Hematopoietic multipotent progenitor cell treated with erythropoietin and hydrocortisone succinate and interleukin-3 and kit ligand, for 15 days (in vitro differentiated cells): ENCODE results near the gene ERGIC1.
A peak's percentile ranks its signal among the peaks of the same experiment; 100 is the strongest.
"Not testable (repeated sequence)": the region's sequence is repeated elsewhere in the genome, so short reads cannot be mapped to it uniquely, and the experiment has no call there.

Experiments used
- DNase-seq: peaks from one replicate; pipeline ENCODE4 v3.0.0-alpha.2; 2015; ENCODE audit warnings: low spot score

ERGIC1 gene

DNA sequence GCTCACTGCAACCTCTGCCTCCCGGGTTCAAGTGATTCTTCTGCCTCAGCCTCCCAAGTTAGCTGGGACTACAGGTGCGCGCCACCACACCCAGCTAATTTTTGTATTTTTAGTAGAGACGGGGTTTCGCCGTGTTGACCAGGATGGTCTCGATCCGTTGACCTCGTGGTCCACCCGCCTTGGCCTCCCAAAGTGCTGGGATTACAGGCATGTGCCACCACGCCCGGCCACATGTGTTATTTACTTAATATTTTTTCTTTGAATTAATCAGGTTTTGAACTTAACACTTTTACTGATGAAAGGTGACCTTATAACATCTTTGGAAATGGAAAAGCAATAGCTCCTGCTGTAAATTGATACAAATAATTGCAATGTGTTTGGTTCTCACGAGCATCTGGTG is 13.5 kb downstream of the ERGIC1 start:
- not testable (repeated sequence) for DNase-seq

DNA sequence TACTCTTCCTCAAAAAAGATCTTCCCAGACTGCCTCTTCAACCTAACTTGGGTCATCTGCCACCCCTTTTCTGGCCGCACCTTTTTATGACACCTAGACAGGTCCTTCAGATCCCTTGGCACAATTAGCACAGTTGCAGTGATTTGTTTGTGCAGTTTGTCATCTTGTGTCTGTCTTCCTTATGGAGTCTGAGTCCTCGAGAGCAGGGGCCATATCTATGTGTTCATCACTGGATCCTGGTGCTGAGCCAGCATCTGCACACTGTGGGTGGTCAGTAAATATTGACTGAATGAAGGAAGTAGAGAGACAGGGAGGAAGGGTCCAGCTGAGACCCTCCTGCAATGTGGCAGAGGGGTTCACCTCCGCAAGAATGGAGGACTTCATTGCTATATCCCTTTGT is 14.4 kb downstream of the ERGIC1 start:
- DNase-seq: no peak

DNA sequence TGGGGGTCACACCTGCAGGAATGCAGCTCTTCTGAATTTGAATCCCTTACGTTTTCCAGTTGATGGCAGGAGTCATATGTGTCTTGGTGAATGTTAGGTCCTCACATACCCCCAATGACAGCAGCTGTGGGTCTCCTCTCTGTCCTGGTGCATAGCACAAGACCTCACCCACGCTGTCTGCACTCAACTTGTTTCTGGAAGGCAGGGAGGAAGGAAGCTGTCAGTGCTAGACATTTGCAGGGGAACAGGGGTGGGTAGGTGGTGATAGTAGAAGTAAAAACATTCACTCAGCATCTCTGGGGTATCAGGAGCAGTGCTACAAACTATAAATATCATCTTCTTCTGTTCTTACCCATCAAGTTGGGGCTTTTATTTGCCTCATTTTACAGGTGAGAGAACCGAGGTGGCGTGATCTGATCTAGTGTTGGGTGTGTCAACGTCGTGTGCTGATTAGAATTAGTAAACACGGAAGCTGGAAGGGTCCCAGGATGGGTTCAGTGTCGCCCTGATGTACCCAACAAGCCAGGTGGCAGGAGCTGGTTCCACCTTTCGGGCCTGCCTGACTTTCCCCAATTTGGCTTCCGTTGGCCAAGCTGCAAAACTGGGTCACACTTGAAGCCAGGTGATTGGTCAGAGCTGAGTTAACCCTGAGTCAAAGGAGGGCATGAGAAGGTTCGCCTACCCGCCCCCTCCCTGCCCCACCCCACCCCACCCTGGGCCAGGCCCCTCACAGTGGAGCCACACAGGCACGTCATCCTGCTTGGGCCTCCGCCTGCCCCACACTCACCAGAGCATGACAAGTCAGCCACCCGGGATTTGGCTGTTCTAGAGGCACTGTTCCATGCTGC is 15.8 kb downstream of the ERGIC1 start:
- DNase-seq: peak; percentile 52

DNA sequence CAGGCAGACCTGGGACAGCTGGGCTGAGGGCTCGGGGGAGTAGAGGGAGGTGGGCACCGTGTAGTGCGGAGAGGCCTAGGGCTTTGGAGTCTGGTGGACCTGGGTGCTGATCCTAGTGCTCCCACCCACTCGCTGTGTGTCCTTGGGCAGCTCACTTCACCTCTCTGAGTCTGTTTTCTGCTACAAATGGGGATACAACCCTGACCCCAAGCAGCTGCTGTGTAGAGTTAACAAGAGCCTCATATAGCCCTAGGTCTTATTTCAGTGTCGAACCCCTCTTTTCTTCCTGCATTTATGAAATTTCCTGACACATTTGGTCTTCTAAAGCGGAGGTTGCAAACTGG is 16.4 kb downstream of the ERGIC1 start:
- DNase-seq: no peak

DNA sequence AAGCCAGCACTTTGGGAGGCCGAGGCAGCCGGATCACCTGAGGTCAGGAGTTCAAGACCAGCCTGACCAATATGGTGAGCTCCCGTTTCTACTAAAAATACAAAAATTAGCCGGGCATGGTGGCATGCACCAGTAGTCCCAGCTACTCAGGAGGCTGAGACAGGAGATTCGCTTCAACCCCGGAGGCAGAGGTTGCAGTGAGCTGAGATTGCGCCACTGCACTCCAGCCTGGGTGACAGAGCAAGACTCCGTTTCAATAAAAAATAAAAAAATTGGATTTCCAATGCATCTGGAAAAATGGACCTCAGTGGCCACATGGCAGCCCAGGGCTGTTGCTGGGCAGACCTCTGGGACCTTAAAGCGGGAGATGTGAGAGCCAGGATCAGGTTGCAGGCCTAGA is 17.2 kb downstream of the ERGIC1 start:
- not testable (repeated sequence) for DNase-seq

DNA sequence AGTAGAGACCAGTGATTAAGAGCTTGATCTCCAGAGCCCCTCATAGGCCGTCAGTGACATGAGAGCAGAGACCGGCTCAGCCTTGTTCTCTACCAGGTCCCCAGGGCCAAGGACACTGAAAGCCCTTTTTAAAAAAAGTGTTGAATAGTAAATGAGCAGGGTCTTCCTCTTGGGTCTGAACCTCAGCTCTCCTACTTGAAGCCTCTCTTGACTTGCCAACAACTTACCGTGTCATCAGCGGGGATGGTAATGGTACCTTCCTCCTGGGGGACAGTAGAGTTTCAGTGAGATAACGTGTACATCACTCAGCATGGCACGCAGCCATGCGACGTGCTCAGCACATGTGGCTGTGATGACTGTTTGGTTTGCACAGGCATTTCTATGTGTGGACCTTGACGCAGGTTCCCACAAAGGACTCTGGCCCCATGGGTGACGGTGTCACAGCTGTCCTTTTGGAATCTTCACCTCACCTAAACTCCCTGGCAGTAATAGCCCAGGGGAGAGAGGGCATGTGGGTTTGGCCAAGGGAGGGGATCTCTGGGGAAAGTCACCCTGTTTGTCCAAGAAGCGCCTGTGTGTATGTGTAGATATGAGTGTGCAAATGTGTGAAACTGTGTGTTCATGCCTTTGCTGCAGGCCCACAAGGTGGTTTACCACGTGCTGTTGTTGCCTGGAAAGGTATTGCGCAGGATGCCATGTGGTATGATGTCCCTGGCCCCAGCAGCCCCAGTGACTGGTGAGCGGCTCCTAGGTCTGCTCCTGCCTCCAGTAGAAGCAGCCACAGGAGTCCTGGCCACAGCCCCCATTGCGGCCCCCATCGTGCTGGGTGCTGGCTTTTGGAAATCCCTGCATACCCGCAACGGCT is 18.7 kb downstream of the ERGIC1 start:
- DNase-seq: peak; percentile 42

DNA sequence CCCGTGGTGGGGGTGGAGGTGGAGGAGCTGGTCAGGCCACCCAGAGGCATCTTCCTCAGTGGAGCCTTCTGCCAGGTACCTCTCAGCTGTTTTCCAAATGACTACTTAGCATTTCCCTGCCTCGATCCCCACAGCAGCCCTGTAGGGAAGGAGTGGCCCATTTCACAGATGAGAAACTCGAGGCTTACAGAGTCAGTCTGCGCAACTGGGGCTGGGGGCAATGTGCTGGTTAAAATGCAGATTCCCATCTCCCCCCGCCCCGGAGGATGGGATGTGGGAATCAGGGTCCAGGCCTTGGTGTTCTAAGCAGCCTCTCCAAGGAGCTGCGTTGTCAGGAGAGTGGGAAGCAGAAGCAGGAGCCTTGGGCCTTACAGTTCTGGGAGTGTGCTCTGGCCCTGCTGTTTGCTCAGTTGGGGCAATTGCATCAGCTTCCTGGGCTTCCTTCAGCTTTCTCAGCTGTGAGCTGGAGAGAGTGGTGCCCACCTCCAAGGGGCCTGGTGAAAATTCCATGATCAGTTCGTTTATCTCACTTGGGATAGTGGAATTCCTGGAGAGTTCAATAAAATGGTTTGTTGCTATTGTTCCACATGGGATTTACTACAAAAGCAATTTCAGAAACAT is 19.4 kb downstream of the ERGIC1 start:
- no peak for DNase-seq

DNA sequence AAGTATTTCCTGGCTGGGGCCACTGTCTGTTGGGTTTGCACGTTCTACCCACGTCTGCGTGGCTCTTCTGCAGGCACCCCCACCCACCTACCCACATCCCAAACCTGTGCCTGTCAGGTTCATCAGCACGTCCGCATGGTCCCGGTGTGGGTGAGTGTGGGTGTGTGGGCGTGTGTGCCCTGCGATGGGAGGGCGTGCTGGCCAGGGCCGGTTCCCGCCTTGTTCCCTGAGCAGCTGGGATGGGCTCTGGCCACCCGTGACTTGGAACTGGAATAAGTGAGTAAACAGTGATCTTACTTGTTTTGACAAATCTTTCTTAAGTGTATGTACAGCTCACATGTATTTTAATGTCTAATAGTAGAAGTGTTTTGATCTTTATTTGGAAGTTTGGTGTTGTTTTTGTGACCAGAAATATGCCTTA is 20.4 kb downstream of the ERGIC1 start:
- DNase-seq: no peak

DNA sequence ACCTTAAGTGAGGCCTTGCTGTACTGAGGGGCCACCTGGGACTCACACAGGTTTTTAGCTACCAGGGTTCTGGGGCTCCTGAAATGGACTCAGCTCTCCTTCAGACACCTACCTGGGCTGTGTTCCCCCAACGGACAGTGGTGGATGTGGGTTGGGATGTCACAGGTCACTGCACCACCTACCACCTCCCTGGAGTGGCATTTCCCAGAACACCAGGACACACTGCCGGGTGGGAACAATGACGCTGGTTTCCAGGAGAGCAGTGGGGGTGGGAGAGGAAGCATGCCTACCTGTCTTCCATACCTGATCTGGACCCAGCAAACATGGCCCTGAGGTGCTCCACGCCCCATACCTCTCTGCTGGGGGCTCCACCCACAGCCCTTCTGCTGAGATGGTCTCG is 20.9 kb downstream of the ERGIC1 start:
- DNase-seq: no peak

DNA sequence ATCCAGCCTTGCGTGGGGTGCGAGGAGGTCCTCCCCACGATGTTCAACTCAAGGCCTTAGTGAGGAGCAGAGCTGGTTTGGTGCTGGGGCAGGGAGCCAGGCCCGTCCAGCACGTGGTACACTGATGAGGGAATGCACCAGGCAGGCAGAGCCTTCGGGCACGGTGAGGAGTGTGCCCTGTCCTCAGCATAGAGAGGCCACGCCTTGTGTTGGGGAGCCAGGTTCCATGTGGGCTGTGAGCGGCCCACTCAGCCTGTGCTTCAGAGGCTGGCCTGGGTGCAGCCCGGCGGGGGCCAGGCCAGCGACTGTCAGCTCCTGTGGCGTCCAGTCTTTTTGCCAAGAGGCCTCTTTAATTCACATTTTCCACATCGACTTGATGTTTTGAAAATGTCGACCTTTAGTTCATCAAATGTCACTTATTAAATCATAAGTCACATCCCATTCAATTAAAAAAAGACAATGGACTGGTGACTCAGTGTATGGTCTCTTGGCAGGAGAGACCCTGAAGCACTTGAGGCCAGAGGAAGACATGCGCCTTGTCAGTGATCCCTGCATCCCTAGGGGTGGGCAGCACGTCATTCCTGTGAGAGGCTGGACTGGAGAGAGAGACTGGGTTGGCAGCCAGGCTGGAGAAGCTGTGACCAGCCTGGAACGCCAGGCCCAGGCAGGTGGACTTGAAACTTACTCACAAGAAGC is 21.7 kb downstream of the ERGIC1 start:
- DNase-seq: no peak

DNA sequence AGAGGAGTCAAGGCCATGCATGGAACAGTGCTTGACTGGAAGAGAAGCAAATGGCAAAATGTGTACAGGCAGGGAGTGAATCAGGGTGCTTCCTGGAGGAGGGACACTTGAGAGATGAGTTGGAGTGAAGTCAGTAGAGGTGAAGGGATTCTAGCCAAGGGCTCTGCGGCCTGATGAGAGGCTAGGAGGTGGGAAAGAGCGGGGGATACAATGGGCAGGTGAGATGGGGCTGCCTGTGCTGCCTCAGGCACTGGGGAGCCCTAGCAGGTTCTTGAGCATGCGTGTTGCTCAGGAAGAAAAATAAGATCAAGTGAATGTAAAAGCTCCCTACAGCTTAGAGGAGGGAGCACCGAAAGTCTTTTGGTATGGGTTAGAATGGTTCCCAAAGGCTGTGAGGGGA is 22.3 kb downstream of the ERGIC1 start:
- DNase-seq: no peak

DNA sequence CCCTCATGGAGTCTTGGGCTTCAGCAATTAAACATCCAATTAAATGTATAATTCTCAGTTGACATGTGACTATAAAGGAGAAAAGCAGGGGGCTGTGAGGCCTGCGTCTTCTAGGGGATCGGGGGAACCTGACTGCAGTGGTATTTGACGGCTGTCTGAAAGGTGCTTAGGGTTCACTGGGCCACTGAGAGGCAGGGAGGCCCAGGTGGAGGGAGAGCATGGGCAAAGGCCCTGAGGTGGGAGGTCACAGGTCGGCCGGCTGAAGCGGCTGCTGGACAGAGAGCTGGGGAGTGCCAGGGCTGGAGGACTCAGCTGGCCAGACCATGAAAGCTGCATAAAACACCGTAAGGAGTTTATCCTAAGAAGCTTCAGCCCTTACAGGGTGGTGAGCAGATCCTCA is 23.9 kb downstream of the ERGIC1 start:
- DNase-seq: no peak

DNA sequence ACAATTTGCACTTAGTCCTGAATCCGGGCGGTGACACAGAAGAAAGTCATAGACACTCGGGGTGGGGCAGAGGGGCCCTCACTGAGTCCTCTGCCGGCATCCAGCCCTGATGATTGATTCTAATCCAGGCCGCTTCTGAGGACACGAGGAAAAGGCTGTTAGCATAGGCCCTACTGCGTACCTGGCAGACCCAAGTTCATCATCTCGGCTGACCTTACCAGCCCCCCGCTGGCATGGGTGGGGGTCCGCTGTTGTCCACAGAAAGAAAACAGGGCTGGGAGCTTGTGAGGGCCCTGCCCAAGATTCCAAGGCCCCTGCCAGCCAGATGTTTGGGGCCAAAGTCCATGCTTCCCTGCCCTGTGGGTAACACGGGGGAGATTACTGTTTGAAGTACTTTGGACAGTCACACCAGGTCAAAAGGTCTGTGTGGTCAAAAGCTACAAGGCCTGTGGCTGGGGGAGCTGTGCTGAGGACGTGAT is 24.5 kb downstream of the ERGIC1 start:
- no peak for DNase-seq

DNA sequence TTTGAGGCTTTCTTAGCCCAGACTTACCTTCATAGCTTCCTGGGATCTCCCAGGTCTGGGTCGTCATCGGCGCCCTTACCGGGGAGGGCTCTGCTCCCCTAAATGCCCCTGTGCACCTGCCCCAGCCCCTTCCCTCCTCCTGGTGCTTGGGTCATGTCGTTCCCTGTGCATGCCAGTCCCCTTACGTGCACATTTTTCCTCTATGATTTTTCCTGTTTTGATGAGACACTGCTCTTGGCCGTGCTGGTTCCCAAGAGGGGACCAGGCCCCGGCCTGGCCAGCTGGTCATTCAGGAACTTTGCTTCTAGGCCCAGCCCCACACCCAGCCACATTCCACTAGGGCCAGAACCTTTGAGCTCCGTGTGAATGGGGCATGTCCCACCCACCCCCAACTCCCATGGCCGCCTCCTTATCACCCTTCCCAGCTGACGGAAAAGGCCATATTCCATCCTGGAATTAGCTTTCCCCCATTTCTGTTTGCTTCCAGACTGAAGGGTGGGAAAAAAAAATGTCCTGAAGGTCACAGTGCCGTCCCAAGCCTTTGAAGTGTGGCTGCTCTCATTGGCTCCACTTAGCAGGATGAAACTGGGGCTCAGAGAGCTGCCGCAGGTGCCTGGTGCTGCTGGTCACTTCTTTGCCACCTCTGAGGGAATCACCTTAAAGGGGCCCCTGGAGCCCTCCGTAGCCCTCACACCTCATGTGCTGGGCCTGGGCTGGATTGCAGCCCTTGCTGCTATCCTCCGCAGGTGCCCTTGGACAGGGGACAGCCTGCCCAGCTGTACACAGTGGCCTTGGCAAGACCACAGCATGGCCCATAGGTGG is 25.1 kb downstream of the ERGIC1 start:
- no peak for DNase-seq

DNA sequence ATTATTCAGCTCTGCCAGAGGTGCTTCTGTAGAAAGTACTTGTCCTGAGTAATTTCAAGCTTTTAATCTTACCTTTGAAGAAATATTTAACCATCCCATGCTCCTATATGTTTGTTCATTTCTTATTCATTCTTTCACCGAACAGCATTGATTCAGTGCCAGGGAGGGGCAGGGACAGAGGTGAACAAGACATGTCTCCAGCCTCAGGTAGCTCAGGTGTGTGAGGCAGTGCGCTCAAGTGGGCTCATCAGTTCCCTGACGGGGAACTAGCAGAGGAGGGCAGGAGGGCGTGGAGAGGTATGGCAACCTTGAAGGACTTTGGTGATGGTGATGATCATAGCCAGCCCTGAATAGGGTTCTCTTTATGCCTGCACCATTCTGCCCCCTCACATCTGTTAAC is 25.9 kb downstream of the ERGIC1 start:
- no peak for DNase-seq

DNA sequence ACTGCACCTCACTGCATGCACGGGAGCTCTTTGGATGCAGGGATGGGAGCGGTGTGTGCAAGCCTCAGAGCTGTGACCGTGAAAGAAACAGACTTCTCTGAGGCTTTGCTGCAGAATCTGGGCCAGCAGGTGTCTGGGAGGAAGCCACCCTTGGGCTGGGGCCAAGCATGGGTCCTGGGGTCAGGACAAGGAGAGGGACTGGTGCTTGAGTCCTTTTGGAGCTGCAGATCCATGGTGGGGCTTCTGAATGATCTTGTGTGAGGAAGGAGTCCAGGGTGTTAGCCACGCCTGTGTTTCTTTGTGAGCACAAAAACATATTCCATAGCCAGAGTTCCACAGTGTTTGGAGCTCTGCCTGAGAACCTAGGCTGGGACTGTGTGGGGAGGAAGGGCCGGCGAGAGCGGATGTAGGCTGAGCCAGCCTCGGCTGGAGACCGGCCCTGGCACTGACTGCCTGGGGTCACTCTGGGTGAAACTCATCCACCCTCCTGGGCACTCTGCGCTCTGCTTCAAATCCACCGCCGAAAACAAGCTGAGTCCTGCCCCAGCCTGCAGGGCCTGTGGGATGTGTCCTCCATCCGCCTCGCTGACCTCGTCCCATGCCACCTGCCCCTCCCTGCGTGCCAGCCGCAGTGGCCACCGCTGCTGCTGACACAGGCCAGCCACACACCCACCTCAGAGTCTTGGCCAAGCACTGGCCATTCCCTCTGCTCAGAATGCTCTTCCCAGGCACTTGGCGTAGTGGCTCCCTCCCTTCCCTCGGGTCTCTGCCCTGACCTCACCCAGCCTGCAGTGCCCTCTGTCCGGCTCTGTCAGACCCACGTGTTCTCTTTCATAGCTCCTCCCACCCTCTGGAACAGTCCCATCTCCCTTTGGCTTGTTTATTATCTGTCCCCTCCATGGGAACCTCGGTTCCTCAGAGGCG is 26.7 kb downstream of the ERGIC1 start:
- no peak for DNase-seq

DNA sequence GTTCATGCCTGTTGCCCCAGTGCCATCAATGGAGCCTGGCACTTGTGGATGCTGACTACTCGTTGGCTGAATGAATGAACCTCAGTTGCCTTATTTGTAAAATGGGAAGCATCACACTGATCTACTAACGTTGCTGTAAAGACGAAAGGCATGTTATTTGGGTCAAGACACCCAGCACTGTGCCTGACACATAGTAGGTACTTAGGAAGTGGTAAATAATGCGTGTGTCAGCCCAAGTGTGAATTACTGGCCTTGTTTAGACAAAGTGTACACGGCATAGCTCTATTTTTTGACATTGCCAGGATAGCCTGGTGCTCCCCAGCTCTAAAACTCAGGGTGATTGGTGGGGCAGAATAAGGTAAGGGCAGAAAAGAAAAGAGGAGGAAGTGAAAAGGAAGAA is 27.4 kb downstream of the ERGIC1 start:
- no peak for DNase-seq

DNA sequence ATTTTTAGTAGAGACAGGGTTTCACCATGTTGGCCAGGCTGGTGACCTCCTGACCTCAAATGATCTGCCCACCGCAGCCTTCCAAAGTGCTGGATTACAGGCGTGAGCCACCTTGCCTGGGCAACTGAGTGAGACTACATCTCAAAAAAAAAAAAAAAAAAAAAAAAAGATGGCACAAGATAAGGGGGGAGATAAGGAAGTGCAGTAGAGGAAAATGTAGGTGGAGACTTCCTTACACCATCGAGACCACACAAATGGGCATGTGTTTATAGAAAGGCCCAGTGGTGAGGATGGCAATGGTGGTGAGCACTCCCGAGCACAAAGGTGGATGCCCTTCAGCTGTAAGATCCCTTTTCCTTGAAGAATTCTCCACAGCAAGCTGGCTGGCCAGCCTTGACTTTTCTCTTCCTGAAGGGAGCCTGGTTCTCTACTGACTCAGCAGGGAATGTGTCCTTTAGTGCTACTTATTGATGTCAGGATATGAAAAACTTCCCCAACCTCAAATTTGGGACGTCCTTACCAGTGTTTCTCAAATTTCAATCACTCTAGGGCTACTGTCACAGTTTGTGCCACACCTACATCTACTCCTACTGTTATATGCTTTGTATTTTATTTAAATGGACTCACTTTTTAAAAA is 28.2 kb downstream of the ERGIC1 start:
- no peak for DNase-seq

DNA sequence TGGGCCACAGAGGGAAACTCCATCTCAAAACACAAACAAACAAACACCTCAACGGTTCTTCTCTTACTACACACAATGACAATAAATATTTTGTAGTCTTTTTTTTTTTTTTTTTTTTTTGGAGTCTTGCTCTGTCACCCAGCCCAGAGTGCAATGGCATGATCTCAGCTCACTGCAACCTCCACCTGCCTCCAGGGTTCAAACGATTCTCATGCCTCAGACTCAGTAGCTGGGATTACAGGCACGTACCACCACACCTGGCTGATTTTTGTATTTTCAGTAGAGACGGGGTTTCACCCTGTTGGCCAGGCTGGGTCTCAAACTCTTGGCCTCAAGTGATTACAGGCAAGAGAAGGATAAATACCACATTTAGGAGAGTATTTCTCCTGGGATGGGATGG is 30.1 kb downstream of the ERGIC1 start:
- DNase-seq: not testable (repeated sequence)

DNA sequence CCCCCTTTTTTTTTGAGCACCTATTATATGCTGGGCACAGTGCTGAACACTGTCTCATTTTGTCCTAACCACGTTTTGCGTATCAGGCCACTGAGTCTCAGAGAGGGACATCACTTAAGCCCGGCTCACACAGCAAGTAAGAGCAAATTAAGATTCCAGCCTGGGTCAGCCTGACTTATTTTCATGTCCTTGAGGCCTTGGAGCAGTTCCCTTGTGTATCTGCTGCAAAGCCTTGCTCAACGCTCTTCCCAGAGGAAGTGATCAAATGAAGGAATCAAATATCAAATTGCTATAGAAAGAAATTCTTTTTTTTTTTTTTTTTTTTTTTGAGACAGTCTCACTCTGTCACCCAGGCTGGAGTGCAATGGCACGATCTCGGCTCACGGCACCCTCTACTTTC is 30.7 kb downstream of the ERGIC1 start:
- DNase-seq: no peak
